B cell (primary cell): ENCODE data around the gene PTPRN2. TPM values are rescaled to one million over a fixed set of nuclear protein-coding genes. Genes with fewer than 3 reads are reported as not detected.

Experiments
- ATAC-seq: fragments of 200-7000 bp; cut with Tn5 transposase; one replicate; pipeline ENCODE4 v1.10.0; 2021; ENCODE audit warnings: low read depth, mild to moderate bottlenecking, moderate number of reproducible peaks, moderate library complexity
- CTCF ChIA-PET: fragments of 350-600 bp; sonication (Branson Sonifier 250); formaldehyde crosslinking; loops from one replicate; lab custom pipeline; 2021; ENCODE audit warnings: antibody characterized with exemption, inconsistent platforms; lab: Charles Lee
- POLR2A ChIA-PET: fragments of 350-600 bp; sonication (Branson Sonifier 250); formaldehyde crosslinking; loops from one replicate; lab custom pipeline; 2021; ENCODE audit warnings: antibody characterized with exemption; lab: Charles Lee
- DNase-seq: peaks from one replicate; pipeline ENCODE4 v3.0.0; 2013
- H2AFZ ChIP-seq: 2 replicates; pipeline ENCODE4 v1.6.1; 2012; ENCODE audit warnings: mild to moderate bottlenecking, low read depth, low read length; ENCODE audit not compliant: insufficient read depth, poor library complexity, severe bottlenecking
- H3K27ac ChIP-seq, 2 donors: 1 replicate in 1 of 2; 2 replicates in 1 of 2; pipeline ENCODE4 v1.5.1; 2012 to 2013; ENCODE audit warnings: low read length in 2 of 2, mild to moderate bottlenecking in 2 of 2, moderate library complexity in 1 of 2
- H3K27me3 ChIP-seq, 4 experiments: fragments of 200-600 bp in 1 of 4; sonication (generic) in 1 of 4; replicated peaks in 1 of 4; 1 replicate in 2 of 4; 2 replicates in 2 of 4; pipeline versions ENCODE4 v1.6.1 to v1.7.0; 2013 to 2016; ENCODE audit warnings: low read length in 3 of 4, mild to moderate bottlenecking in 2 of 4, mixed read lengths in 1 of 4, moderate library complexity in 1 of 4; ENCODE audit not compliant: insufficient read depth in 4 of 4, control insufficient read depth in 3 of 4; ENCODE audit errors: control extremely low read depth in 1 of 4
- H3K36me3 ChIP-seq, 2 experiments: replicated peaks in 1 of 2; 1 replicate in 1 of 2; 2 replicates in 1 of 2; pipeline versions ENCODE4 v1.6.1 to v1.7.1; 2013; ENCODE audit warnings: low read length in 1 of 2; ENCODE audit not compliant: insufficient read depth in 2 of 2, control insufficient read depth in 1 of 2; ENCODE audit errors: control extremely low read depth in 1 of 2, extremely low read depth in 1 of 2
- H3K4me1 ChIP-seq, 2 donors: fragments of 200-600 bp in 1 of 2; sonication (generic) in 1 of 2; 1 replicate in 1 of 2; 2 replicates in 1 of 2; pipeline versions ENCODE4 v1.5.1 to v1.6.1; 2013 to 2017; ENCODE audit warnings: low read length in 2 of 2; ENCODE audit not compliant: control insufficient read depth in 2 of 2, insufficient read depth in 2 of 2
- H3K4me2 ChIP-seq: replicated peaks from 2 replicates; pipeline ENCODE3; 2012; ENCODE audit warnings: mild to moderate bottlenecking, low read depth, low read length; ENCODE audit not compliant: poor library complexity, severe bottlenecking
- H3K4me3 ChIP-seq, 5 experiments: fragments of 200-600 bp in 1 of 5; sonication (generic) in 1 of 5; 1 replicate in 3 of 5; 2 replicates in 2 of 5; pipeline versions ENCODE4 v1.5.1 to v1.7.0; 2011 to 2016; ENCODE audit warnings: low read length in 4 of 5, mild to moderate bottlenecking in 4 of 5, low read depth in 2 of 5, control low read depth in 1 of 5, moderate library complexity in 1 of 5; ENCODE audit not compliant: insufficient read depth in 1 of 5; ENCODE audit errors: control extremely low read depth in 1 of 5, extremely low read depth in 1 of 5
- H3K79me2 ChIP-seq: fragments of 200-600 bp; sonication (generic); one replicate; pipeline ENCODE4 v1.6.0; 2016; ENCODE audit warnings: low read length; ENCODE audit not compliant: control insufficient read depth, insufficient read depth
- H3K9ac ChIP-seq: fragments of 200-600 bp; sonication (generic); 2 replicates; pipeline ENCODE4 v1.6.1; 2017; ENCODE audit warnings: mild to moderate bottlenecking, low read length, moderate library complexity
- H3K9me3 ChIP-seq, 3 donors: one replicate each; pipeline versions ENCODE4 v1.6.1 to v1.7.1; 2013; ENCODE audit warnings: low read length in 2 of 3; ENCODE audit not compliant: control insufficient read depth in 2 of 3, insufficient read depth in 1 of 3; ENCODE audit errors: control extremely low read depth in 1 of 3
- H4K20me1 ChIP-seq: 2 replicates; pipeline ENCODE4 v1.6.0; 2012; ENCODE audit warnings: mild to moderate bottlenecking, low read length; ENCODE audit not compliant: insufficient read depth, control insufficient read depth, poor library complexity, severe bottlenecking
- H3K27ac Mint-ChIP-seq: one replicate; pipeline ENCODE4 v1.8.0; 2021; ENCODE audit warnings: mixed read lengths
- H3K27me3 Mint-ChIP-seq: one replicate; pipeline ENCODE4 v1.8.0; 2021; ENCODE audit warnings: mixed read lengths
- H3K4me1 Mint-ChIP-seq: one replicate; pipeline ENCODE4 v1.8.0; 2021; ENCODE audit warnings: mixed read lengths
- H3K4me3 Mint-ChIP-seq: one replicate; pipeline ENCODE4 v1.8.0; 2021; ENCODE audit warnings: mixed read lengths
- H3K9me3 Mint-ChIP-seq: one replicate; pipeline ENCODE4 v1.8.0; 2022; ENCODE audit warnings: mixed read lengths; ENCODE audit not compliant: insufficient read depth
- CTCF ChIP-seq: fragments of 200-600 bp; IDR thresholded peaks from one replicate; pipeline ENCODE4 v1.8.0; 2022; ENCODE audit warnings: antibody characterized with exemption, mild to moderate bottlenecking
- EZH2 ChIP-seq: IDR thresholded peaks from 2 replicates; pipeline ENCODE4 v1.6.1; 2012; ENCODE audit warnings: borderline replicate concordance, low read depth, mild to moderate bottlenecking, moderate library complexity, low read length; ENCODE audit not compliant: insufficient read depth, poor library complexity, severe bottlenecking
- WGBS: methylation state at CpG from one replicate; pipeline ENCODE4 v1.1.5; 2013; ENCODE audit warnings: missing lambda C conversion rate; ENCODE audit not compliant: insufficient coverage; 5-methylcytosine and 5-hydroxymethylcytosine counted together
- intact Hi-C: fragments of 100-400 bp; cut with micrococcal nuclease; formaldehyde crosslinking; loops from one replicate; pipeline ENCODE4 v1.10.0; 2022
- polyA plus RNA-seq: library from polyadenylated mRNA; depleted of rRNA; stranded (reverse); fragments of >200 nt; gene quantifications from 2 replicates; pipeline ENCODE4 v1.2.3, GENCODE V29; 2012
- total RNA-seq, 2 donors: library from RNA; stranded (reverse); fragments of 120-200 nt in 1 of 2; gene quantifications; 1 replicate in 1 of 2; 2 replicates in 1 of 2; pipeline versions ENCODE4 v1.2.3 to v1.2.4, GENCODE V29; 2013 to 2022

The PTPRN2 gene
- total and polyA plus RNA-seq, 2 donors (not counting 1 experiment from before 2014, with no cell fraction given) = 2.0 to 5.0 TPM

DNA sequence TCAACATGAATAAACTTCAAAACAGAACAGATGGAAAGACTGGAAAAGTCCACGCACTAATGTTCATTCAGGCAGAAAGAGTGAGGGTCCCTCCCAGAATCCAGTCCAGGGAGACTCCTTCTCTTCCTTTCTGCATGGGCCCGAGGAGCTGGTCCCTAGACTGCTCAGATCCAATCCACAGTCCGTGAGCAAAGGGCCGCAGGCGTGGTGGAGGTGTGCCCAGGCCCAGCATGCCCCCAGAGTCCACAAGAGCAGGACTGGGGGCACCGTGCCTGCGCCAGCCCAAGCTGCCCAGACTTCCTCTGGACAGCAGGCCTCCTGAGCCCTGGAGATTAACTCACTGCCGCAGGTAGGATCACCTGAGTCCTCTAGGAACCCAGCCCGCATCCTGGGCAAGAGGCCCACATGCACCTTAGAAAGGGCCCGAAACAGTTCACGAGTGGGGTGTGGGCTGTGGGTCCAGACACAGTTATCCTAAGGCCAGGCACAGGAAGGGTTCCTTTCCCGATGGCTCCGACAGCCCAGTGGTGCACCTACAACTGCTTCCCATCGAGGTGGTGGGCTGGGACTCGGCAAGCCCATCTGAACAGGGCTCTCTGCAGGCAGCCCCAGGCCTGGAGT, 719.8 kb downstream of the PTPRN2 start:
- no peaks in the 10 kb centered on the region for H3K27me3 ChIP-seq
- 95% methylated on average over 15 of the region's 15 CpGs for WGBS
- Mint-ChIP-seq H3K27ac (no peak overlapping the region), H3K27me3 (no peaks in the 10 kb centered on the region), H3K9me3 (no peaks in the 10 kb centered on the region), H3K4me3 (no peak overlapping the region), H3K4me1 (no peaks in the 10 kb centered on the region)
- ChIA-PET POLR2A (no interaction called here), CTCF (no interaction called here)
- no peak for ATAC-seq
- no peaks in the 10 kb centered on the region for H3K79me2 ChIP-seq
- H3K9ac ChIP-seq = no peak overlapping the region
- no peak overlapping the region for H3K27ac ChIP-seq
- no peak overlapping the region for H3K4me3 ChIP-seq
- H3K4me2 ChIP-seq = no peak overlapping the region
- DNase-seq = no peak
- H4K20me1 ChIP-seq = no peaks in the 10 kb centered on the region
- no peaks in the 10 kb centered on the region for H3K4me1 ChIP-seq
- TF ChIP-seq CTCF = no peak
- no peak for TF ChIP-seq EZH2
- no peaks in the 10 kb centered on the region for H3K36me3 ChIP-seq
- H3K9me3 ChIP-seq = peaks cover 0 to 52% (median 0%) of the 10 kb centered on the region in 3 donors
- no peak overlapping the region for H2AFZ ChIP-seq
- intact Hi-C loops = no loop called here

GRCh38 chr7:157866336-157866924, 721.2 kb downstream of the PTPRN2 start:
- H4K20me1 ChIP-seq = no peaks in the 10 kb centered on the region
- H3K4me1 ChIP-seq = no peaks in the 10 kb centered on the region
- no peak overlapping the region for H3K4me3 Mint-ChIP-seq
- WGBS = 93% methylated on average over 12 of the region's 29 CpGs
- intact Hi-C loops = no loop called here
- DNase-seq (no peak), ATAC-seq (no peak)
- H3K4me3 ChIP-seq = no peak overlapping the region
- no peak overlapping the region for H3K4me2 ChIP-seq
- no peak overlapping the region for H3K27ac Mint-ChIP-seq
- H3K79me2 ChIP-seq = no peaks in the 10 kb centered on the region
- no peaks in the 10 kb centered on the region for H3K27me3 Mint-ChIP-seq
- CTCF ChIA-PET = no interaction called here
- H3K4me1 Mint-ChIP-seq = no peaks in the 10 kb centered on the region
- H2AFZ ChIP-seq = no peak overlapping the region
- no peaks in the 10 kb centered on the region for H3K36me3 ChIP-seq
- no peaks in the 10 kb centered on the region for H3K27me3 ChIP-seq
- POLR2A ChIA-PET = no interaction called here
- no peak overlapping the region for H3K27ac ChIP-seq
- TF ChIP-seq EZH2 (no peak), CTCF (no peak)
- no peak overlapping the region for H3K9ac ChIP-seq
- peaks cover 0 to 48% (median 0%) of the 10 kb centered on the region in 3 donors for H3K9me3 ChIP-seq
- H3K9me3 Mint-ChIP-seq = no peaks in the 10 kb centered on the region
